Right ventricle myocardium inferior (tissue), 1 donor: ENCODE data around the gene HRH1. TPM values are rescaled to one million over a fixed set of nuclear protein-coding genes. Genes with fewer than 3 reads are reported as not detected.

Experiments
- ATAC-seq: fragments of 200-7000 bp; cut with Tn5 transposase; one replicate; pipeline ENCODE4 v1.9.1; 2020; ENCODE audit warnings: mild to moderate bottlenecking, moderate library complexity
- DNase-seq: peaks from one replicate; pipeline ENCODE4 v3.0.0; 2021; ENCODE audit errors: missing footprints
- intact Hi-C: fragments of 100-400 bp; cut with DNase I; formaldehyde crosslinking; loops from one replicate; pipeline ENCODE4 v1.11.0; 2022
- total RNA-seq: library from RNA; stranded (reverse); fragmentation: NEBNext Ultra II Directional; extraction: Animal tissue kit (Norgen Biotek cat#: 25700); gene quantifications from one replicate; pipeline ENCODE4 v1.2.1, GENCODE V29; 2021
- donor health status: DM: no; HTN: yes; CAD: no; lungs with severe emphysema.

The HRH1 gene
- total RNA-seq, 1 donor from 2014 or later, result 1.8 TPM

DNA sequence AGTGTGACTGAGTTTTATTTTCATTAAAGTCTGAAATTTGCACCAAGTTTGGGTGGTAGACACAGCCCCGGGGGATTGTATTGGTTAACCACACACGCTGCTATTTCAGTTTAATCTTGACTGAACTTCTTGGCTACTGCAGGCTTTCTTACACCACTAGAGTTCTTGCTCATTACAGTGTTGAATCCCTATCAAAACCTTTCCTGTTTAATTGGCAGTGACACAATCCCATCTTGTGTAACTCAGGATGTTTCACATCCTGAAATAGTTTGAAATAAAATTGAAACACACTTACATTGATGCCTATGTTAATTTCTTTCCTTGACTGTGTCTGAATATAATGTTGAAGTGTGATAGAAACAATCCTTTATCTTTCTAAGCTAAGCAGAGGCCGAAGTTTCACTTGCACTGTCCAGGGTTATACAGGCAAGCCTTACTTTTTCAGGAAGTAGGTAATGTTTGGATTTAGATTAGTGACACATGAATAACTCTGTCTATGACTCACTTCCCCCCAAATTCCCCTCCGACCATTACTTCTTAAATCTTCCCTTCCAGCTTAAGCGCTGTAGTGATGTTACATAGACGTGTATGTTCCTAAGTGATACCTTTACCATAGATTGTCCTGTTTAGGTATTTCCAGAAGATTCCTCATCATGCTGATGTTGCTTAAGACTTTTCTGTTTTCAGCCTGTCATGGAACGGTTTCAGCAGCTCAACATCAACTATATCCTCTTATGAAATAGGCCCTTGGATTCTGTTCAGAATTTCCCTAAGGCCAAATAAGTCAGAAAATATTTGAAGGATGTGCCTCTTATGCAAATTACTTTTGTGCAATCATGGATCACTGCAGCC is 134.7 kb downstream of the HRH1 start:
- intact Hi-C loops, result no loop called here
- DNase-seq, result no peak
- peak; percentile 90 for ATAC-seq

DNA sequence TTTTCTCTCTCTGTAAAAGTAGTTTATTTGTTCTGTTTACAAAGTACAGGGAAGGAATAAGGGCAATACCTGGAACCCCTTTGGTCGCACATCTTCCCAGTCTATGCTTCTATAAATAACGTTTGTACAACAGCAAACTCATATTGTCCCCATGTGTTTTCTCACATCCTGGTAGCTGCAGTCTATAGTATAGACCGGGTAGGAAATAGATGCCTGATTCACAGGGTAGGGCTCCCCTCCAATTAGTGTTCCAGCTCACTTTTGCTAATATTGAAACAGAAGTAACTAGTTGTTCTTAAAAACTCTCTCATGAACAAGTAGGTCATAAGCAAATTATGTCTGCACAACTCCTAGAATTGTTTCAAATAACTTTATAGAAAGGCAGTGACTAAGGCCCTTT is 135.6 kb downstream of the HRH1 start:
- DNase-seq, result no peak
- intact Hi-C loops, result no loop called here
- no peak for ATAC-seq

DNA sequence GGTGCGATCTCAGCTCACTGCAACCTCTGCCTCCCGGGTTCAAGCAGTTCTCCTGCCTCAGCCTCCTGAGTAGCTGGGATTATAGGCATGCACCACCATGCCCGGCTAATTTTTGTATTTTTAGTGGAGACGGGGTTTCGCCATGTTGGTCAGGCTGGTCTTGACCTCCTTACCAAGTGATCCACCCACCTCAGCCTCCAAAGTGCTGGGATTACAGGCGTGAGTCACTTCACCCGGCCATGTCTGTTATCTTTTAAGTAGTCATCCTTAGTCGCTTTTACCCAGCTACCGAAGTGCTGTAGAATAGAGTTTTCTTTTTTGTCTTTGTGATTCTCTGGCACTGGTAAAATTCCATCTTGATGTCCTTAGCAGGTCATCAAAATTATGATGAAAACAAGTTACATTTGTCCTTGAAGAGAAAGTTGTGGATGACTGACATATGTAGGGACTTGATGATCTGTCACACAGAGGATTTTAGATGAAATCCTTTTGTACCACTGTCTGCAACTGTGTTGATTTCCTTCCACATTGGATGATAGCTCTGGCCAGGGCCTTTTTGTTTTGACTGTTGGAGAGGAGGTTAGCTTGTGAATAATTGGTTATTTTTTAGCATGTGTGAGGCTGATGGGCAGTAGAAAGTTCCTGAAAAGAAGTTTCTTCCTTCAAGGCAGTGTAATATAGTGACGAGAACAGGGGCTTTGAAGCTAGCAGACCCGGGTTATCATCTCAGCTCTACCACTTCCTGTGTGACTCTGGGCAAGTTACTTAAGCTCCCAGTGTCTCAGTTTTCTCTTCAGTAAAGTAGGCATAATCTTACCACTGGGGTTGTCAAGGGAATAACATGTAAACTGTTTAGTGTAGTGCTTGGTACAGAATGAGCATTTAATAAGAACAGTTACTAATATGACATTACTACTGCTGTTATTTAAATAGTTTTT is 136.7 kb downstream of the HRH1 start:
- DNase-seq (no peak), ATAC-seq (no peak)
- intact Hi-C loops, result no loop called here

DNA sequence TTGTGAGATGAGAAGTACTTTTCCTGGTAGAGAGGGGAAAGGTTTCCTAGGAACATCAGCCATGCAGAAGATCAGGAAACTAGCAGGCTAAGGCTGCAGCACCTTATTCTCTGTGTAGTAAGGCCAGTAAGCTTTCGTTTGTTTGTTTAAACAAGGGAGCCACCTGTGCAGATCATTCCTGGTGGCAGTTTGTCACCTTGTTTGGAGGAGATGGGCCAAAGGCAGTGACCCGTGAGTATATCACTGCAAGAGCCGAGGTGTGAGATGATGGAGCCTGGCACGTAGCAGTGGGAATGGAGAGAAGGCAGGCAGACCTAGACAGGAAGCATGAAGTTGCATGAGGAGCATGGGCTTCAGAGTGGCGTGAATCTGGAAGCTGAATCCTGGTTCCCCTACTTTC is 137.5 kb downstream of the HRH1 start:
- DNase-seq (no peak), ATAC-seq (peak; percentile 64)
- intact Hi-C loops, result no loop called here

DNA sequence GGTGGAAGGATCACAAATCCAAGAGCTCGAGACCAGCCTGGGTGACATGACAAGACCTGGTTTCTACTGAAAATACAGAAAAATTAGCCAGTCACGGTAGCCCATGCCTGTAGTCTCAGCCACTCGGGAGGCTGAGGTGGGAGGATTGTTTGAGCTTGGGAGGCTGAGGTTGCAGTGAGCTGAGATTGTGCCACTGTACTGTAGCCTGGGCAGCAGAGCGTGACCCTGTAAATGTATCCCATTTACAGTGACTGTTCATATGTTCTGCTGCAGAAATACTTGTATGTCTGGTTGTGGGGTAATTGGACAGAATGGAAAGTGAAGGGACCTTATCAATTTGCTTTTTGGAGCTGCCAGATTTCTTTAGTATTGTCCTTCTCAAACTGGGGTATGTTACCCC is 142.8 kb downstream of the HRH1 start:
- intact Hi-C loops, result no loop called here
- DNase-seq (no peak), ATAC-seq (no peak)

DNA sequence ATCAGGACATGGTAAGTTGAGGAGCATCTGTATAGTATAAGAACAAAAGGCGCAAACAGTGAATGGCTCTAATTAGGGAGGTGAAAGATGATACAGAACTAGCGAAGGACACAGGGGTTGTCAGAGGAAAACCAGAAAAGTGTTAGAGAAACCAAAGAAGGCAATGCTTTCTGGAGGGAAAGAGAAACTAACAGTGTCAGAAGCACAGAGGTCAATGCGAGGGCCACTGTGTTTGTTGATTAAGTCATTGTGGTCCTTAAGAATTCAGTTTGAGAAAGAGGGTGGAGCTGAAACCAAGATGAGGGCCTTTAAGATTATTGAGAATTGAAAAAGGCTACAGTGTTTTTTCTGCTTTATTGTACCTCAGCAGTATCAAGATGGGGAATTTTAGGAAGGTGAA is 146.7 kb downstream of the HRH1 start:
- DNase-seq (no peak), ATAC-seq (no peak)
- intact Hi-C loops, result no loop called here

DNA sequence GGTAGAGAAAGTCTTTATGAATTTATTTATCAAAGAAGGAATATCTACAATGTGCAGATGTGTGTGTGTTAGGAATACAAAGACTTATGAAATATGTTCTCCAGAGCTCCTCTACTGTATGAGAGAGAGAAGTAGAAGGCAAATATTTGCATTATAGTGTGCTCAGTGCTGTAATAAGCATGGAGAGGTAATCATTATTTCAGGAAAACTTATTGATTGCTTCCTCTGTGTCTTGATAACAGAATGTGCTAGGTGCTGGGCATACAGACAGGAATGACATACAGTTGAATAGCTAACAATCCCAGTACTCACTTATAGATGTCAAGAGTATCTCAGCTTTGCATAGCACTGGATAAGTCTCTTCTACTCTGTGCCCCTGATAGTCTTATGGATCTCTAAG is 148.2 kb downstream of the HRH1 start:
- intact Hi-C loops, result no loop called here
- DNase-seq, result no peak
- ATAC-seq, result no peak

DNA sequence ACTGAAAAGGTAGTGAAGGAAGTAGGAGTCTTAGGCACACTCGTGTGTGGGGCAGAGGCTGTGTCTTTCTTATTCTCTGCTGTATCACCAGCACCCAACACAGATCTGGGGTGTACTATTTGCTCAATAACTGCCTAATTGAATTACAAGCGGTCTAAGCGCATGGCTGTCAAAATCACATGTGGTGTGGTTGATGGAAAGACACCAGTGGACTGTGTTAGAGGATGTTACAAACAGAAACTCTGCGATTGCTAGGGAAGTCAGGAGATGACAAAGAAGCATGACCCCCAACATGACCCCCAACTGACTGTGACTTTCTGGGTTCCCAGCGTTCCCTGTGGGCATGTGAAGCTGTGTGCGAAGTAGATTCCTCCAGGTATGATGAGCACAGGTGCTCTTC is 149.9 kb downstream of the HRH1 start:
- intact Hi-C loops, result no loop called here
- no peak for ATAC-seq
- DNase-seq, result no peak

DNA sequence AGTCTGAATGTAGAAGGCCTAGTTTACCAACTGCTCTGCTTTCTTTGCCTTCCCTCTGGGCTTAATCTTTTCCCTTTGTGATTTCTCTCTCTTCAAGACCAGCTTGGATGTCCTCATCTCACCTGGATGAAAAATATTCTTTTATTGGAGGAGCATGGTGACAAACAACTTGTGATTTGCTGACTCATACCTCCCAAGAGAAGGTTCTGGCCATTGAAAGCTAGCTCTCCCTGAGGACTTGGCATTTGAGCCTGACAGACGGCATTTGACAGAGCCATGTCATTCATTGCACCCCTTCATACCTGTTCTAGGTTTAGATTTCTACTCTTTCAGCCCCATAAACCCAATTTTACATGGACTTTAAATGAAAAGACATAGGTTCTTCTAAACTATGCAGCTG is 151.2 kb downstream of the HRH1 start:
- DNase-seq, result no peak
- intact Hi-C loops, result no loop called here
- no peak for ATAC-seq

DNA sequence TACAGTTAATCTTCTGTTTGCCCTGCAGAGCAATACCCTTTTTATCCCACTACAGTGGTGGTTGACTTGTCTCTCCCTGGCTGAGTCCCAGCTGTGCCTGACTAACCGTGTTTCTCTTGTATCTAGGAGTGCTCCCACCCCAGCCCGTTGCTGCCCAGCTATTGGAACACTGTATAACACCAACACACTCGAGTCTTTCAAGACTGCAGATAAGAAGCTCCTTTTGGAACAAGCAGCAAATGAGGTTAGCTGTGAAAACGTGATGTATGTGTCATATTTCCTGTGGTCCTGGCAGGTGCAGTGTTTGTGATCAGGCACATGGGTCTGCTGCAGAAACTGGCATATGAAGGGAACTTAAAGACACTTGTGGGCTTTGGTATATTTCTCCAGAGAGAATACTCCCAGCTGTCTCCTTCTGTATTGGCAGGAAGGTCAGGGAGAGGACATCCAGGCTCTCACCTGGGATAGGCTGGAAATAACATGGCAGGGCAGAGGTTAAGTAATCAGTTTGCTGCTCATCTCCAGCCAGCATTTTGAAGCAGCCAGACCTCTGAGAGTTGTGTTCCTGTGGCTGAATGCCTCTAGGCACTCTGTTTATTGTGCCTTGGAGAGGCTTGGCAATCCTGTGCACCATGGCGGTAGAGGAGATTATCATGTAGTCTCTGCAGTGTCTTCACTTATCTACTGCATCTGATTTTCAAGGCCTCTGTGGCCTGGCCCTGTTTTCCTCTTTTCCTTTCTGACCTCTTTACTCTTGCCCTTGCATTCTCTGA is 152.7 kb downstream of the HRH1 start:
- intact Hi-C loops, result no loop called here
- DNase-seq (no peak), ATAC-seq (no peak)

DNA sequence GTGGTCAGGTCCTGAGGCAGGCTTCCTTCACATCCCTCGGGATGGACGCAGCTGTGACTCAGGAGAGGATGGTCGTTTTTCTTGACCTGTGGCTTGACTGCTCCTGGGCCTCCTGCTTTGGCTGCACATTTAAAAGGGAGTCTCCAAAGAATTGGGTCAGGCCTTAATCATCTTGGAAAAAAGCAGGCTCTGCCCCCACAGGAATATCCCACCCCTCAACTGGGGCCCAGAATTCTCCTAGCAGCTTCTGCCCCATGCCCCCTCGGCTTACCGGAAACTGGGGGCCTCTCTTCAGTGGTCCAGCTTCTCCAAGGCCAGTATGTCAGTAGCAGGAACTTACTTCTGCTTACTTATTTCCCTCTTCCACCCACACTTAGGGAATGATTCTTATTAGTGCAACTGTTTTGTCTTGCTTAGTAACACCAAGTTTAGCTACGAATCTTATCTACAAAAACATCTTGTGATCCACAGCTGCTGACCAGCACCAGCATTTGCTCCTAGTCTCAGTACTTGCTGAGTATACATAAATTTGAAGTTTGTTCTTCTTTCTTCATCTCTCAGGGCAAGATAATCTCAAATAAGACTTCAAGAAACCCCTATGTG is 153.6 kb downstream of the HRH1 start:
- peak; percentile 37 for ATAC-seq

DNA sequence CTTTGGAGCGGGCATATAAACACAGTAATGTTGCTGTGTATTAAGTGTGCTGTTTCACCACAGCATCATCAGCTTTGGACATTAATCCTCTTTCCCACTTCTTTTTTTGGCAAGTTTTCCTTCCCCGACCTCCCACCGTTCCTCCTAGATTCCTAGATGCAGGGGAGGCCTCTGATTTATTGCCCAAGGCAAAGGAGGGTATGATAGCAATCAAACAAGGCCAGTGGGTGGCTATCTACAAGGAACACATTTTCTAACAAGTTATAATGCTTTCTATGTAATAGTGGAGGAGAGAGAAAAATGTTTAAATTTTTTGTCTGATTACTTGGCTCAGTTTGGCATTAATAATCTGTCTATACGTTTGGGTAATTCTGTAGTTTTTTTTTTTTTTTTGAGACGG is 156.0 kb downstream of the HRH1 start:
- ATAC-seq, result no peak
- intact Hi-C loops, result no loop called here

More for the DNA sequence above, 153.6 kb downstream of the HRH1 start:
- intact Hi-C loops, result no loop called here
- DNase-seq, result no peak

DNA sequence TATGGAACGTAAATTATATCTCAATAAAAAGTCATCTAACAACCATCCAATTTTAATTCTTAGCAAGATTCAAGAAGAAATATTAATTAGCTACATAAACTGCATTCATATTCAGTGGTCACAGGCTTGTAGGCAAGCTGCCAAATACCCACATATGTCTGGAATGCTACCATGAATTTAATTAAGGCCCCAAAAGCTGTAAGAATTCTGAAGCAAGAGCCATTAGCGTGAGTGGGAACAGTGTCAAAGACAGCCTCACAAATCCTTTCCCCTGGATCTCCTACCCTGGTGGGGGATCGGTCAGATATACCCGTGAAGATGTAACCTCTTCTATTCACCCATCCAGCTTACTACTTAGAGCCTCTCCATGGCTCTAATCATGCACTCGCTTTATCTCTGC is 157.9 kb downstream of the HRH1 start:
- intact Hi-C loops, result no loop called here
- ATAC-seq (no peak), DNase-seq (no peak)

More for the DNA sequence above, 156.0 kb downstream of the HRH1 start:
- DNase-seq, result no peak

Other genes starting within 250 kb of the HRH1 start
- gene SLC6A1, start 161.7 kb upstream of the HRH1 start, total RNA-seq, result 0.57 TPM
- 17.5 TPM for gene ATG7, start 117.9 kb downstream of the HRH1 start, total RNA-seq